GM10248 (cell line): ENCODE data around the gene KREMEN1.

Experiments
- CTCF ChIA-PET: fragments of 300-600 bp; sonication (Branson Sonifier 250); formaldehyde crosslinking; extraction: SDS; loops from one replicate; lab custom pipeline; 2021; ENCODE audit warnings: antibody characterized with exemption; lab: Yijun Ruan, JAX
- POLR2A ChIA-PET: fragments of 350-650 bp; sonication (Branson Sonifier 250); formaldehyde crosslinking; extraction: SDS; loops from one replicate; lab custom pipeline; 2020; ENCODE audit warnings: antibody characterized with exemption; lab: Yijun Ruan, JAX
- DNase-seq: peaks from one replicate; pipeline ENCODE4 v3.0.0; 2012; ENCODE audit errors: extremely low spot score
- TF ChIP-seq, protein P1 (sequence below): IDR thresholded peaks from 2 replicates; pipeline ENCODE4 v1.5.1; 2012; ENCODE audit warnings: mild to moderate bottlenecking, low read depth; ENCODE audit errors: extremely low read depth, missing control alignments, control extremely low read depth

The KREMEN1 gene

DNA sequence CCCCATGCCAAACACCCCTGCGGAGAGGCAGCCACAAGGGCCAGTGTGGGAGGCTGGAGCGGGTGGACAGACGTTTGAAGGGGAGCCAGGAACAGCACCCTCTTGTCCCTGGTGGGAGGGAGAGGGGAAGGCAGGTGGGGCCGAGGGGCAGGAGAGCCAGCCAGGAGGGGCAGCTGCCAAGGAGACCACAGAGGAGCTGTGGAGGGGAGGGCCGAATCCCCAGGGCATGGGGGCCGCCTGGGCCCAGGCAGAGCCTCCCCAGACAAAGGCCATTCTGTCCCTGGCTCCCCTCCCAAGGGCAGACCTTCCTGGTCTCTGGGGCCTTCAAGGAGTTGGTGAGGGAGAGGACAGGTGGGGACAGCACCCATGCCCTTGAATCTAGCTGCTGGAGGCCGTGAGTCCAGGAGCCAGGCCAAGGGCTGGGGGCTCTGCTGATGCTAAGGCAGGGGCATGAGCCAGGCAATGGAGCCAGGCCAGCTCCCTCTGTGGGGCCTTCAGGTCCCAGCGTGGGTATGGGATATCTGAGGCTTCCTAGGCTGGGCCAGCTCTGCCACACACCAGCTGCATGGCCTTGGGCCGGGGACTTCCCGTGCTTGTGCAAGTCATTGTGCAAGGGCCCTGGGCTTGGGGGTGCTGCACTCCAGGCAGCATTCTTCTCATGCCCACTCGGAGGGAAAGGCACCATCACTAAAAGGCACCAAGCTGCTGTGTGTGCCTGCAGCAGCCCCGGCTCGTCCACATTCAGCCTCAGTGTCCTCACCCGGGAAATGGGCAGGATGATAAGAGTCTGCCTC, 144.2 kb downstream of the KREMEN1 start:
- no peak for DNase-seq
- ChIA-PET POLR2A (no interaction called here), CTCF (interaction anchor here (1.0 to 4.7 kb wide), 5 partner anchors 9 to 63 kb away, joined by 3 to 34 read pairs (median 3); partner anchors contain the start of gene EMID1)
- TF ChIP-seq, protein P1, sequence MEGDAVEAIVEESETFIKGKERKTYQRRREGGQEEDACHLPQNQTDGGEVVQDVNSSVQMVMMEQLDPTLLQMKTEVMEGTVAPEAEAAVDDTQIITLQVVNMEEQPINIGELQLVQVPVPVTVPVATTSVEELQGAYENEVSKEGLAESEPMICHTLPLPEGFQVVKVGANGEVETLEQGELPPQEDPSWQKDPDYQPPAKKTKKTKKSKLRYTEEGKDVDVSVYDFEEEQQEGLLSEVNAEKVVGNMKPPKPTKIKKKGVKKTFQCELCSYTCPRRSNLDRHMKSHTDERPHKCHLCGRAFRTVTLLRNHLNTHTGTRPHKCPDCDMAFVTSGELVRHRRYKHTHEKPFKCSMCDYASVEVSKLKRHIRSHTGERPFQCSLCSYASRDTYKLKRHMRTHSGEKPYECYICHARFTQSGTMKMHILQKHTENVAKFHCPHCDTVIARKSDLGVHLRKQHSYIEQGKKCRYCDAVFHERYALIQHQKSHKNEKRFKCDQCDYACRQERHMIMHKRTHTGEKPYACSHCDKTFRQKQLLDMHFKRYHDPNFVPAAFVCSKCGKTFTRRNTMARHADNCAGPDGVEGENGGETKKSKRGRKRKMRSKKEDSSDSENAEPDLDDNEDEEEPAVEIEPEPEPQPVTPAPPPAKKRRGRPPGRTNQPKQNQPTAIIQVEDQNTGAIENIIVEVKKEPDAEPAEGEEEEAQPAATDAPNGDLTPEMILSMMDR = no peak
